GM19043 (cell line): ENCODE data around the gene CEMIP.
"Not testable (repeated sequence)": the region's sequence is repeated elsewhere in the genome, so short reads cannot be mapped to it uniquely, and the experiment has no call there.

ENCODE experiments used
- ATAC-seq: cut with Tn5 transposase; IDR thresholded peaks from one replicate; pipeline ENCODE4 v1.9.1; 2021; ENCODE audit warnings: low read depth; ENCODE audit not compliant: unreplicated experiment

Gene CEMIP

DNA sequence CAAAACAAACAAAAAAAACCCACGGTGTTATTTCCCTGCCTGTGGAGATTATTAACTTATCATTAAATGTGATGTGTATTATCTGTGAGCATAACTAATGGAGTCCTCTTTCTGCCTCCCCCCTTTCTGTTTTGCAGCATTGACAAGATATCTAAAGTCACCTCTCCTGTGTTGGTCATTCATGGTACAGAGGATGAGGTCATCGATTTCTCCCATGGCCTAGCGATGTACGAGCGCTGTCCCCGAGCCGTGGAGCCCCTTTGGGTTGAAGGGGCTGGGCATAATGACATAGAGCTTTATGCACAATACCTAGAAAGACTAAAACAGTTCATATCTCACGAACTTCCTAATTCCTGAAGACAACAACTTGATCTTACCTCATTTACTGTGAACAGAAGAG lies 25.2 kb upstream of the CEMIP start:
- no peak for ATAC-seq

DNA sequence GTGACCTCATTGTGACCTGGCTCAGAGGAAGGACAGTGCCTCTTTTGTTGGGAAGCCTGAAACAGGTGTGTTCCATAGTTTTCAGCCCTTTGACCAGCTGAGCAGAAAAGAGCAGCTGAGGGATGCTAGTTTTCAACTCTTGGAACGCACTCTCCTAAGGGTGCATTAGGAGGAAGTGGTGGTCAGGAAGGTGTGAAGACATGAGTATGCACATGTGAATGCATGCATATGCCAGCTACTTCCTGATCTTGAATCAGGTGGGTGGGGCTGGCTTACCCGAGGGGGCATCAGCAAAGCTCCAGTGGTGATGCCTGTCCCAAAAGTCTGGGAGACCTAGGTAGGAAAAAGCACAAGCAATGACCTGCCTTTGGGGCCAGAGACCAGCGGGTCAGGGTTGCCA lies 23.3 kb upstream of the CEMIP start:
- no peak for ATAC-seq

DNA sequence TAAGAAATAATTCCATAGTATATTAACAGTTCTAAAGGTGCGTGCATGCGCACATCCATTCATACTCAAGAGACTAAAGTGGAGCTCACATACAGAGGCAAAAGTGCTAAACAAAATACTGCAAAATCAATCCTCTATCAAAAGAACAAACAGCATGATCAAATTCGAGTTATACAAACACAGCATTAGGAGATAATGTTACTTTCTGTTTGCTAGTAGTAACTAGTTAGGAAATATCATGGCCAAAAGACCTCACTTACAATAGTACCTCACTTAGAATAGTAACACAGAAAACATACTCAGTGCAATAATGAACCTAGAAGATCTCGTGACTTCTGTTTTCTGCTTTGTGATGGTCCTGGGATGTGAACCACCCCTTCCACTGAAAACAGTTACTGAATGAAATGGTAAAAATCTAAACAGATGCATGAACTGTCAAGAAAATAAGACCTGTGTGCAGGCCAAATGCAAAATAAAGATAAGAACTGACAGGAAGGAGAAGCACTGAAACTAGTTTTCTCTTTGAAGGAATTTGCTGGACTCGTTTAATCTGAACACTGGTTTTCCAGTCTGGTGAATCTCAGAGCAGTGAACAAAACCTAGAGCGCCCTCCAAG lies 20.9 kb upstream of the CEMIP start:
- no peak for ATAC-seq

DNA sequence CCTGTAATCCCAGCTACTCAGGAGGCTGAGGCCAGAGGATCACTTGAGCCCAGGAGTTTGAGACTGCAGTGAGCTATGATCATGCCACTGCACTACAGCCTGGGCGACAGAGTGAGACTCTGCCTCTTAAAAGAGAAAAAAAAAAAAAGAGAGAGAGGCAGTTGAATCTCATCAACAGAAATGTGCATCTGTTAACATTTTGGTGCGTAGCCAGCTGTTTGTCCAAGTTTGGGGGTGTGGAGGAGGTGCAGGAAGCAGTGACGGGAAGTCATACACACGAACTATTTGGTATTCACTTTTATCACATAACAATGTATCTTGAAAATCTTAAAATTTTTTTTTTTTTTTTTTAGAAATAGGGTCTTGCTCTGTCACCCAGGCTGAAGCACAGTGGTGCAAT lies 18.2 kb upstream of the CEMIP start:
- no peak for ATAC-seq

DNA sequence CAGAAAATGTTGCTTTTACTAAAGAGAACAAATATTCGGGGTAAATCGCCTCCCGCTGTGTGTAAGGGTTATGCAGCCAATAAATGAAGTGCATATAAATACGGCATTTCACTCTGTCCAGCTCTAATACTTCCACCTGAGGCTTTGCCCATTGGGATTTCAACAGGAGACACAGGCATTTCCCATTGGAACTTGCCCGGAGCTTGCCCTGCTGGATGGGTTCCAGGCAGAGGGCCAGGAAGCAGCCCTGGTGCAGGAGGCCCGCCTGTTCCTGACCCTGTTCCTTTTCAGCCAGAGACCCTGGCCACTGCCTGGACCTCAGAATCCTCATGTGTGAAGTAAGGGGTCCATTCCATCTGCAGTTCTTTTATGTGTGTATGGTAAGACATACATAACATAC lies 17.4 kb upstream of the CEMIP start:
- no peak for ATAC-seq

DNA sequence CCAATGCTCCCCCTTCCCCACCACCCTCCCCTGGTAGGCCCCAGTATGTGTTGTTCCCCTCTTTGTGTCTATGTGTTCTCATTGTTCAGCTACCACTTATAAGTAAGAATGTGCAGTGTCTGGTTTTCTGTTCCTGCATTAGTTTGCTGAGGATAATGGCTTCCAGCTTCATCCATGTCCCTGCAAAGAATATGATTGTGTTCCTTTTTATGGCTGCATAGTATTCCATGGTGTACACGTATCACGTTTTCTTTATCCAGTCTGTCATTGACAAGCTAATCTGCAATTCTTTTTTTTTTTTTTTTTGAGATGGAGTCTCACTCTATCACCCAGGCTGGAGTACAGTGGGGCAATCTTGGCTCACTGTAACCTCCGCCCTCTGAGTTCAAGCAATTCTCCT lies 15.9 kb upstream of the CEMIP start:
- not testable (repeated sequence) for ATAC-seq

DNA sequence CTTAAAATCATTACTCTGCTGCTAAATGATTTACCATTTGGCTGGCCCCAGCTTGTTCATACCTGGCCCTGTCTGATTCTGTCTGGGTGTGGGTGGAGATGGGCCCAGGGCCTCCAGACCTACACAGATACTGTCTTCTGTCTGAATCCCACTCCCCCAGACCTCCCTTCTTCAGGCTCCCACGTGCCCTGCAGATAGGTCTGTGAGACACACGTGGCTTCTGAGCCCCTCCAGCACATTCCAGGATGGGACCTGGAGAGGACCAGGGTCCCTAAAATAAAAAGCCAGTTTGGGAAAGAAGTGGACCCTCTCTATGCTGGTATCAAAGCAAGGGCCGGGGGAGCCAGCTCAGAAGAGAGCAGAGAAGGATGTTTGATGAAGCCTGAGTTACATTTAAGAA lies 14.6 kb upstream of the CEMIP start:
- ATAC-seq: no peak

DNA sequence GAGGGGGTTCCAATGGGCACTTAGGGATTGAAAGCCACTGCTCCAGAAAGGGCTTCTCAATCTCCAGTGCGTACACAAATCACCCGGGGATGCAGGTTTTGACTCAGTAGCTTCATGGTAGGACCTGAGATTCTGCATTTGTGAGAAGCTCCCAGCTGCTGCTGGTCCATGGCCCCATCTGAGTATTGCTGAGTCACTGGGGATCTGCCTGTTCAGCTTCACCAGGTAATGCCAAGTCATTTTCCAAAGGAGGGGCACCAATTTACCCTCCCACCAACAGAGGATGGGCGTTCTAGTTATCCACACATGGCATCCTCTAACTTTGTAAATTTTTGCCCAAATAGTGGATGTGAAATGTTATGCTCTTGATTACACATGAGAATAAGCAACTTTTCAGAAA lies 12.9 kb upstream of the CEMIP start:
- ATAC-seq: no peak

DNA sequence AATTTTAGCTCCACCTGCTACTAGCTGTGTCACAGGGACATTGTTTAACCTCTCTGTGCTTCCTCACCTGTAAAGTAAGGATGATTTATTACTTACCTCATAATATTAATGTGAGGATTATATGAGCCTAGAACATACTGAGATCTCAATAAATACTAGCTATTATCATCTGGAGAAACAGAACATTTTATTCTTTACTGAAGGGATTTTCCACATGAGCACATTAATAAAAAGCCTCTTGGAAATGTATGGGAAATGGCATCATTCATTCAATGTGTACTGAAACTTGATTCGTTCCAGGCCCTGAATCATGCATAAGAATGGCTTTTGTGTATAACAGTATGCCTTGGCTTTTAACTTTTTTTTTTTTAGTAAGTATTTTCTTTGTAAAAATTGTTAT lies 11.0 kb upstream of the CEMIP start:
- no peak for ATAC-seq

DNA sequence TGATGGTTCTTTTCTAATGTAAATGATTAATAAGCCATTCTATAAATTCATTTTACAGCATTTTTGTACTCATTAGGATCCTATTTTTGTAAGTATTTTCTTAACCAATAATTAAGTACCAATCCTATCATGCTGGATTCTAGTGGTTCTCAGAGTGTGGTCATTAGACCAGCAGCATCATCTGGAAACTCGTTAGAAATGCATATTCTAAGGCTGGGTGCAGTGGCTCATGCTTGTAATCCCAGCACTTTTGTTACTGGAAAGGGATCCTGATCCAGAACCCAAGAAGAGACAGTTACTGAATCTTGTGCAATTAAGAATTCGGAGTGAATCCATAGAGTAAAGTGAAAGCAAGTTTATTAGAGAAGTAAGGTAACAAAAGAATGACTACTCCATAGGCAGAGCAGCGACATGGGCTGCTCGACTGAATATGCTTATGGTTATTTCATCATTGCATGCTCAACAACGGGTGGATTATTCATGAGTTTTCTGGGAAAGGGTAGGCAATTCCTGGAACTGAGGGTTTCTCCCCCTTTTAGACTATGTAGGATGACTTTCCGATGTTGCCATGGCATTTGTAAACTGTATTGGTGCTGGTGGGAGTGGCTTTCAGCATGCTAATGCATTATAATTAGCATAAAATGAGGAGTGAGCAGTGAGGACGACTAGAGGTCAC lies 9.9 kb upstream of the CEMIP start:
- no peak for ATAC-seq

DNA sequence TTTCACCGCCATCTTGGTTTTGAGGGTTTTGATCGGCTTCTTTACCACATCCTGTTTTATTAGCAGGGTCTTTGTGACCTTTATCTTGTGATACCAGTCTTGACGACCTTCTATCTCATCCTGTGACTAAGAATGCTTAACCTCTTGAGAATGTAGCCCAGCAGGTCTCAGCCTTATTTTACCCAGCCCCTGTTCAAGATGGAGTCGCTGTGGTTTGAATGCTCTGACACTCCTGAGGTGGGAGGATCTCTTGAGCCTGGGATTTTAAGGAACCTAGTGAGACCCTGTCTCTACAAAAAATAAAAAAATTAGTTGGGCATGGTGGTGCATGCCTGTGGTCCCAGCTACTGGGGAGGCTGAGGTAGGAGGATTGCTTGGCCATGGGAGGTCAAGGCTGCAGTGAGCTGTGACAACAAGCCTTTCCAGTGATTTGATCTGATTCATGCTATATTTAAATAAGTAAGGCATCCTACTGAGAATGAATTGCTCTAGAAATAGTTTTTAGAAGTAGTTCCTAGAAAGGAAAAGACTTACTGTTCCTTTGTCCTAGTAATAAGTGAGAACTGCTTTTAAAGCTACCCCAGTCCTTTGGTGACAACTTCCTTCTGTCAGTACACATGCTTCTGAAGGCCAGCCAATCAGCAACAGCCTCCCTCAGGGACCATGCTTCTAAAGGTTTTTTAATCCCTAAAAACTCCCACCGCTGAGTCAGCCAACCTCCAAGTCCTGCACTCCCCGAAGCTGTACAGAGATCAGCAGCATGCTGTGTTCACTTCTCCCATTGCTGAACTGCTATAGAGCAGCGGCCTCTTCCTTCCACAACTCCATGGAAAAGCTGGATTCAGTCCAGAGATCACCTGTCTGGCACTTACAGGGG lies 9.1 kb upstream of the CEMIP start:
- ATAC-seq: no peak

DNA sequence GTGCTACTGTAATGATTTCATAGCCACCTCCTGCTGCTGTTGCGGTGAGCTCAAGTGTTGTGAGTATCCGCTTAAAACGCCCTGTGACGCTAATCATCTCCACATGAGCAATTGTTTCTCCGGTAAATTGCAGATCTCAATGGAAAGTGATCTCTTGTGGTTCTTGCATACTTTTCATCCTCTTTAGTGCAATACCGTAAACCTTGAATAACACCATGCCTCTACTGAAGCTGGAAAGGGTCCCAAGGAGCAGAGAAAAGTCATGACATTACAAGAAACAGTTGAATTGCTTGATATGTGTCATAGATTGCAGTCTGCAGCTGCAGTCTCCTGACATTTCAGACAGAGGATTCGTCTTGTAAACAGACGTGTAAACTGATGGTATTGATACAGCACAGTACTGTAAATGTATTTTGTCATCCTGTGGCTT lies 6.0 kb upstream of the CEMIP start:
- no peak for ATAC-seq

DNA sequence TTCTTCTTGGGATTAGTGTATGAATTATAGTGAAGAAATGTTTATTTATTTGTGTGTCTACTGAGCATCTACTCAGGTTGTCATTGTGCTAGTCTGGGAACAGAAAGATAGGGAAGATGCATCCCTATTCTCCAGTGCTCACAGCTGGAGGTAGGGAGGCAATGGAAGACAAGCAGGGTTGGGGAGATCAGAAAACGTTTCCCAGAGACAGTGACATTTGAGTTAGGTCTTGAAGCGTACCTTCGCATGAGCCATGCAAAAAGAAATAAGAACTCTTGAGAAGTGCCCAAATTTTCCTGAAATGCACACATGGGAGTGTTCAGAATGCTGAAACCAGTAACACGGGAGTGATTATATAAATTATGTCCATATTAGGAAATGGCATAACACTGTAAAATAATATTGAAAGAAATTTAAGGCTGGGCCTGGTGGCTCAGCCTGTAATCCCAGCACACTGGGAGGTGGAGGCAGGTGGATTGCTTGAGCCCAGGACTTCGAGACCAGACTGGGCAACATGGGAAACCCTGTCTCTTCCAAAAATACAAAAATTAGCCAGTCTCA lies 5.3 kb upstream of the CEMIP start:
- ATAC-seq: no peak

DNA sequence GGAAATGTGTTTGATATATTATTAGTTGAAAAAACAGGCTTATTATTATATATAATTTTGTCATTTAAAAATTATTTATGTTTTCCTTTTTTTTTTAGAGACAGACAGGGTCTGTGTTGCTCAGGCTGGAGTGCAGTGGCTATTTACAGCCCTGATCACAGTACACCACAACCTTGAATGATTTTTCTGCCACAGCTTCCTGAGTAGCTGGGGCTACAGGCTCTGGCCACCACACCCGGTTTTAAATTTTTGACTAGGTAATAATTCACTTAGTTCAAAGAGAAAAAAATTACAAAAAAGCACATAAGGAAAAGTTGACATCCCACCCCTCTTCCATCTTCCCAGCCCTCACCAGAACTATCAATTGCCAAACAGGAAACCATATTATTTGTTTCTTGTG lies 4.7 kb upstream of the CEMIP start:
- no peak for ATAC-seq

DNA sequence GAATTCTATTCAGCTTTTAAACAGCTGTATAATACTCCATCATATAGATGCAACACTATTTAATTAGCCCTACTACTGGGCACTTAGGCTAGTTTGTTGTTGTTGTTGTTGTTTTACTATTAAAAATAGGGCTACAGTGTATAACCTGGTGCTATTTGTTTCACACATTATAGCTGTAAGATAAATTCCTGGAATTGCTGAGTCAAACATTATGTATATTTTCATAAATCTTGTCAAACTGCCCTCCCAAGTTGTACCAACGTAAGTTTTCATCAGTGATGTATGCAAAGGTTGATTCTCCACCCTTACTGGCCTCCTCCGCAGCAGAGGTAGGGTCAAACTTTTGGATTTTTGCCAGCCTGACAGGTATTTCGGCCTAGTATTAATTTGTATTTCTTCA lies 3.8 kb upstream of the CEMIP start:
- no peak for ATAC-seq

DNA sequence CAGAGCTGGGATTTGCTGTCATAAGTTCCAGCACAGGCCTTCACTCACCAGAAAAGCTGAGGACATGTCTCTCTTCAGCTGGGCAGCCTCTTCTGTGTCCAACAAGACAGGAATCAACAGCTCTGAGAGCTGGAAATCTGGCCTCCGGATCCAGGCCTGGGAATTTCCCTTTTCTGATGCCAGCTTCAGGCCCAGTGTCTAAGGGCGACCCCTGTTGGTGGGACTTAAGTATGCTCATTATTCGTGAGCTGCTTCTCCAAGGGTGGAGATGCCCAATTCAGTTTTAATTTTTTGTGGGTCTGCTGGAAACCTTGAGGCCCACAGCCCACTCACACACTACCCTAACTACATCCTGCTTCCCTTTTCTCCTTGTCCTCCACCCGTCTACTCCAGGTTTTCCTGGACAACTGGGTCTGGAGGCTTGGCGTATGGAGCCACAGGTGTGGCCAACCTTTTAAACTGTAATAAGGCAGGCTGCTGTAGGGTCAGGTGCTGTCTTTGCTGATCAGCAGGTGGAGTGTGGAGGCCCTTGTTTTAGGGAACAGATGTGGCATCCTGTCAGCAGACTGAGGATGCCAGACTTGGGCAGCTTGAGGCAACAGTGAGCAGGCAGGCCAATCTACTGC lies 2.6 kb upstream of the CEMIP start:
- no peak for ATAC-seq

DNA sequence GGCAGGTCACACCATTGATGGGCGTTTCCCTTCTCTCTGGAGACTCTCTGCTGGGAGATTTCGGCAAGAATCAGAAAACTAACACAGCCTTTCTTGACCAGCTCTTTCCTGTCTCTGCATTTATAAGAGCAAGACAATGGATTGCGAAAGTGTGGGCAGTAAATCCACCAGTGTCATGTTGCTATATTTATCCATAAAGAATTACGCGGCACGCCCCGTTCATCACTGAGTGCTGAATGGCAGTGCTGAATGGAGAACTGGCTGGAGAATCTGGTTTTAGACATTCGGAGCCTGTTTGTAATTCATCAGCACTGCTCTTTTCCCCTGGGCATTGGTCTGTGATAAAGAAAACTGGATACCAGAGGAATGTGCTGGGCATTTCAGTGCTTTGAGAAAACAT lies 2.0 kb upstream of the CEMIP start:
- ATAC-seq: no peak

DNA sequence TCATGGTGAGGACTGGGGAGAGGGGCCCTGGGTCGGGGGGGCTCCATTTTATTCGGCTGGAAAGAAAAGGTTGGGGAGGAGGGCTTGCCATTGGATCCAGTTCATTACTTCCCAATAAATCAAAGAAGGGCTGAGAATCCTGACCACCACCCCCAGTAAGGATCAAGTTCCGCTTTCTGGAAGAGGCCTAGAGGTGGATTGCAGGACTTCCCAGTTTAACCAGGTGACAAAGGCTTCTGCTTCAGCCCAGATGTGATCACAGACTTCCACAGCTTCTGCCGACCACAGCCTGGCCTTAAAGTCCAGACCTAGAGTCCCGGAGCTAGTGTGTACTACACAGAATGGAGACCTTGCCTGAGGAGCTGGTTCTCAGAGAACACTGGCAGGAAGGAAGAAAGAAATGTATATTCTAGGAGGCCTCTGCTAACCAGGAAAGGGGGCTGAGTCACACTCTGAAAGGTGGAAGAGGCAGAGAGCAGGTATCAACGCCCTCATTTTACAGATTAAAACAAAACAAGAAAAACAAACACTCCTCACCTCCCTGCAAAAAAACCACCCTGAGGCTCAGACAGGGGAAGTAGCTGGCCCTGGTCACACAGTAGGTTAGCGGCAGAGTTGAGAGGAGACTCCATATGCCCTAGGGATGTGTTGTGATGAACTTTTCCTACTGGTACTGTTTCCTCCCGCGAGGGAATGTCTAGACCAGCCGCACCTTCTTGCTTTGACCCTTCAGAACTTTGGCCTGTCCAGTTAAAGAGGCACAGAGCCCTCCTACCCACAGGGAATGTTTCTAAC lies 1.1 kb upstream of the CEMIP start:
- no peak for ATAC-seq

DNA sequence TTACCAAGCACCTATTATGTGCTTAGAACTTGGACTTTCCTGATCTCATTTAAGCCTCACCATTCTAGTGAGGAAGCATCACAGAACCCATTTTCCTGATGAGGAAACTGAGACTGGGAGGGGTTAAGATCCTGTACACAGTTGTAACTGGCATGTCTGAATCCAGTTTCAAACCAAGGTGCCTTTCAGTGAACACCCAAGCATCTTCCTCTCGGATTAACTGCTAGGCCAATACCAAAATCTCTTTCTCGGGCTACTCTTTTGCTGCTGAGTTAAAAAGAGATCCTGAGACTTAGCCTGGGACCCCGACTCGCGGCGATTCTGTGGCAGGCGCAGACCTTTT lies 578 bp upstream of the CEMIP start:
- ATAC-seq: no peak

DNA sequence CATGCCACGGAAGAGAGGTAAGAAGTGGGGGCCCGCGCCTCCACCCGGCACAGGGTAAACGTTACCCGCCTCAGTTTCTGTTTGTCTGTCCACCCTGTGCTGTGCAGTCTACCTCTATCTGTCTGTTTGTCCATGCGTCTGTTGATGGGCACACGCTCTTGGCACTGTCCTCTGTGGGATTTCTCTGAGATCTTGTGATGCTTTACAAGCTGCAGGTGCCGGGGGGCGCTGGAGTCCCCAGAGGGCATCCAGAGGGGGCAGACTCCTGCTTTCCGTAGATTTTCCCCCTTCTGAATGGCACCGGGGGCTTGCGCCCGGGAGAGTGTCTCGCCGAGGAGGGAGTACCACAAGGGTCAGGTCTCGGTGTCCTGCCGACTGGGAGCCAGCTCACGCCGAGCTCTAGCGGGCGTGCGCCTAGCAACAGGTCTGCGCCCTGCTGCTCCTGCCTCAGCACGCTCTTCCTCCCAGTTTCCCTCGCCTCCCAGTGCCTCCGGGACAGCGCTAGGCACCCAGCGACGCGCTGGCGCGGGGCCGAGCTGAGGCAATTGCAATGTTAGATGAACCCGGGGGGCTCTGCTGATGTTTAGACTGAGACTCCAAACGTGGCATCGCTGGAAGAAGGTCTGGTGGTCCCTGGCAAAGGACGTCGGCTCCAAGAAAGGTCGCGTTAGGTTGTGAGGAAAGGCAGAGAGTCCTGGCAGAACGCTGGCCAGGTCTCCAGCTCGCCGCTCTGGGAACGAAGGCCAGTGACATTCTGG lies 667 bp downstream of the CEMIP start:
- ATAC-seq: no peak
